Heart left ventricle (tissue), 13 donors: ENCODE measurements around the gene RAB7B.

Experiments
- CTCF ChIP-seq, 12 donors: fragments of 200-600 bp; sonication (generic) in 4 of 12; IDR thresholded peaks; one replicate each; pipeline versions ENCODE4 v1.5.0 to v1.8.0; 2018 to 2022; ENCODE audit warnings: antibody characterized with exemption in 12 of 12, mild to moderate bottlenecking in 5 of 12
- POLR2A ChIP-seq, 2 donors: fragments of 450-650 bp; IDR thresholded peaks; one replicate each; pipeline ENCODE4 v1.6.1; 2017; ENCODE audit warnings: antibody characterized with exemption in 2 of 2, mild to moderate bottlenecking in 2 of 2, moderate library complexity in 2 of 2
- donor health status: ischemic (EF 13 %, LVEDD 7.1; RV severe dilation, severe dysfunction).
- donor health status: DM: no; HTN: yes; CAD: no.
- donor health status: DM: no; HTN: no; CAD: no.
- donor health status: ischemic (EF 25% LVEDD 6.9; RV normal size, moderate dysfunction).
- donor health status: ischemic (EF 25% LVEDD 5.7; RV mildly dilated, moderate dysfunction).
- donor health status: ischemic (EF 35%, LVEDD 5.7; RV mildly dilated, moderate dysfunction).
- donor health status: nonischemic (EF 11% LVEDD 7.7; RV severe dilation, severe dysfunction).
- donor health status: DM: yes; HTN: yes; CAD: no.
- donor health status: PGD.
- donor health status: ischemic (EF 29% LVEDD 5.4; RV normal size, mild dysfunction).
- donor health status: nonischemic (EF 23%, LVEDD 6.1; RV moderate dilation, normal function).

GRCh38 chr1:205977402-205978014 lies 25.7 kb downstream of the RAB7B start:
- TF ChIP-seq CTCF (IDR thresholded peaks at IDR 0.05): peak; percentile 91 to 99 (median 96)
- TF ChIP-seq POLR2A (IDR thresholded peaks at IDR 0.05): no peak
